Activated CD8-positive, alpha-beta memory T cell treated with anti-CD3 and anti-CD28 coated beads for 48 hours (primary cell): Measurements from ENCODE around the gene SUMF1.

Experiments used
- DNase-seq, 3 experiments: peaks; one replicate each; pipeline ENCODE4 v3.0.0-alpha.2; 2020; ENCODE audit warnings: low read depth in 2 of 3, low spot score in 2 of 3

SUMF1 gene

DNA sequence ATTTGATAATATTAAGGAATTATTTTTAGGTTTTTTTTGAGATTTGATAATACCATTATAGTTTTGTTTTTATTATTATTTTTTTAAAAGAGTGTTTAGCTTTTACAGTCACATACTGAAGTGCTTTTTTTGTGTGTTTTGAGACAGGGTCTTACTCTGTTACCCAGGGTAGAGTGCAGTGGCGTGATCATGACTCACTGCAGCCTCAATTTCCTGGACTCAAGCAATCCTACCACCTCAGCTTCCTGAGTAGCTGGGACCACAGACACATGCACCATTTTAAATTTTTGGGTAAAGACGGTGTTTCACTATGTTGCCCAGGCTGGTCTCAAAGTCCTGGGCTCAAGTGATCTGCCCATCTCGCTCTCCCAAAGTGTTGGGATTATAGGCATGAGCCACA is 73.0 kb downstream of the SUMF1 start:
- peak in 1 of 3 experiments; percentile 8 for DNase-seq

DNA sequence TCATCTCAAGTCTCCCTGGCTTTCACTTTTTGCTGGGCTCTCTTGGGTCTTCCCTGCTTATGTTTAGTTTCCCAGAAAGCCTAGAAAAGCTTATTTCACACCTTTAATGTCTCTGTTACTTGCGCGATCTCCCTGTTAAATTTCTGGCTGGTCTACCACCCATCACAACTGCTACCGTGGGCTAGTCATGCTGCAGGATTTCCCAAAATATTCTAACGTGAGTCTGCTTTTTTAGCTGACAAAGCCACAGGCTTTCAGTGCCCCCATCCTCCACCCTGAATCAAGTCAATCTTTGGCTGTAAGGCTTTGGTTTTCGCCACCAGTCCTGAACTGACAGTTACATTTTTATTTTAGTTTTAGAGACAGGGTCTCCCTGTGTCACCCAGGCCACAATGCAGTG is 74.1 kb downstream of the SUMF1 start:
- DNase-seq: no peak

DNA sequence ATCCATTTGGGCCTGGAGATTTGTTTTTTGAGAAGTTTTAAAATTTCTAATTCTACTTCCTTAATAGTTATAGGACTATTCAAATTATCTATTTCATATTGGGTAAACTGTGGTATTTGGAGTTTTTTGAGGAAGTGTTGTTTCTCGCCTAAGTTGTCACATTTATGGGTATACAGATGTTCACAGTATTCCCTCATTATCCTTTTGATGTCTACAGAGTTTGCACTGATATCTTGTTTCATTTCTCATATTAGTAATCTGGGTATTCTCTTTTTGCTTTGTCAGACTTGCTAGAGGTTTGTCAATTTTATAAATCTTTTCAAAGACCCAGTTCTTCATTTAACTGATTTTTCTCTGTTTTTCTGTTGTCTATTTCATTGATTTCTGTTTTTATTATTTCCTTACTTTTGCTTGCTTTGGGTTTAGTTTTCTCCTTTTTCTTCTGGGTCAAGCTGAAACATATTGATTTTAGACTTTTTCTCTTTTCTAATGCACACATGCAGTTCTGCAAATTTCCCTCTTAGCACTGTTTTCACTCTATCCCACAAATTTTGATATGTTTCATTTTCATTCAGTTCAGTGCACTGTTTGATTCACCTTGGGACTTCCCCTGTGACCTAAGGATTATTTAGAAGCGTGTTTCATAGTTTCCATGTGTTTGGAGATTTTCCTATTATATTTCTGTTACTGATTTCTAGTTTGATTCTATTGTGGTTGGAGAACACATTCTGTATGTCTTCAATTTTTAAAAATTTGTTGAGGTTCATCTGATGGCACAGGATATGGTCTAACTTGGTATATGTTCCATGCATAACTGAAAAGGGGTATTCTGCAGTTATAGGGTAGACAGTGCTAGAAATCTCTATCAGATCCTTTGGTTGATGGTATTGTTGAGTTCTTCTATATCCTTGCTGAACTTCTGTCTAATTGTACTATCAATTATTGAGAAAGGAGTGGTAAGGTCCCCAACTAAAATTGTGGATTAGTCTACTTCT is 79.6 kb downstream of the SUMF1 start:
- no peak for DNase-seq

DNA sequence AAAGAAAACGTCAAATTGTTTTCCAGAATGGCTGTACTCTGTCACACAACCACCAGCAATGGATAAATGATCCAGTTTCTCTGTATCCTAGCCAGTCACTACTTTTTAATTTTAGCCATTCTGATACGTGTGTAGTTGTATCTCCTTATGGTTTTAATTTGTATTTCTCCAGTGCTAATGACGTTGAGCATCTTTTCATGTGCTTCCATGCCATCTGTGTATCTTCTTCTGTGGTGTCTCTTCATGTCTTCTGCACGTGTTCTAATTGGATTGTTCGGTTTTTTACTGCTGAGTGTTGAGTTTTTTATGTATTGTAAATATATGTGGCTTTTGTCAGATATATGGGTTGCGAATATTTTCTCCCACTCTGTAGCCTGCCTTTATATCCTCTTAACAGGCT is 81.9 kb downstream of the SUMF1 start:
- DNase-seq: no peak

DNA sequence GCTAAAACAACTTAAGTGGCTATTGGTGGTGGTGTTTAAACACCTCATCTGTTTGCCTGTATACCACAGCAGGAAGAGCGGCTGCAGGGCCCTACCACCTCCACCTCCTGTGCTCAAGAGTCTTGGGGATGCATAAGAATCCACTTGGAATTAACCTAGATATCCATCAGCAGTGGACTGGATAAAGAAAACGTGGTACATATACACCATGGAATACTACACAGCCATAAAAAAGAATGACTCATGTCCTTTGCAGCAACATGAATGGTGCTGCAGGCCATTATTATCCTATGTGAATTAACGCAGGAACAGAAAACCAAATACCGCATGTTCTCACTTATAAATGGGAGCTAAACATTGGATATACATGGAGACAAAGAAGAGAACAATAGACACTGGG is 87.1 kb downstream of the SUMF1 start:
- DNase-seq: no peak

DNA sequence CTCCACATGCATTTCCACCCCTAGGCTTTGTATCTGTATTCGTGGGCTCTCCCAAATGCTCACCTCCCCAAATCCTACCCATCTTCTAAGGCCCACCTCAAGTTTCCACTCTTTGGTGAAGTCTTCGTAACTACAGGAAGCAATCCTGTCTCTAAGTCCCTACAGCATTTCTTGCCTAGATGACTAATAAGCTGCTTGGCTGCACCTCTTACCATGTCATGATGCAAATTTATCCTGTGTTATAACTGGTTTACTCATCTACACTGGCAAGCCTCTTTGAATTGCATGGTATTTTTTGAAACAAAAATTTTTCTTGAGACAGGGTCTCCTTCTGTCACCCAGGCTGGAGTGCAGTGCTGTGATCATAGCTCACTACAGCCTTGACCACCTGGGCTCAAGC is 90.6 kb downstream of the SUMF1 start:
- no peak for DNase-seq

DNA sequence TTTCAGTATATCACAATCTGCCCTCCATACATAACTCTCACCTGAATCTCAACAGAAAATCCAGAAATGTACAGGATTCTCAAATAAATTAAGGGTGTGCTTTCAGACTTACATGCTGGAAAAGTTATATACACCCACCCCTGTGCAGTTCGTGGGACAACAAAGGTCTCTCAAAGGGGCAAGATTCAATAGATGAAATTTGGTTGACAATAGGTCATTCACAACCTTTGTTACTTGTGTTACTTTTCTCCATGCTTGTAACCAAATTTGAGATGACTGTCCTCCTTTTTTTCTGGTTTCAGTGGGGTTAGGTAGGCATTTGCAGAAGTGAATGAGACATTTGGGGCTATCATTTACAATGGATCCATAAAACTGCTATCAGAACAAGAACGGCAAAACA is 91.2 kb downstream of the SUMF1 start:
- no peak for DNase-seq

DNA sequence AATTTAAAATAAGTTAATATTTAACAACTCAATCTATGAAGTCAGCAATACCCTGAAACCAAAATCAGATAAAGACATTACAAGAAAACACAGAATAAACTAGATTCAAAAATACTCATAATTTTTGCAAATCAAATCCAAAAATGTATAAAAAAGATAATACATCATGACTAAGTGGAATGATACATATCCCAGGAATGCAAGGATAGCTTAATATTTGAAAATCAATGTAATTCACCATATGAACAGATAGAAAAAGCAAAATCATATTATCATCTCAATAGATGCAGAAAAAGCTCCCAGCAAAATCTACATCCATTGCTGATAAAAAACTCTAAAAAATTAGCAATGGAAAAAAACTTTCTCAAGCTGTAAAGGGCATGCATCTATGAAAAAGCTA is 93.4 kb downstream of the SUMF1 start:
- no peak for DNase-seq

DNA sequence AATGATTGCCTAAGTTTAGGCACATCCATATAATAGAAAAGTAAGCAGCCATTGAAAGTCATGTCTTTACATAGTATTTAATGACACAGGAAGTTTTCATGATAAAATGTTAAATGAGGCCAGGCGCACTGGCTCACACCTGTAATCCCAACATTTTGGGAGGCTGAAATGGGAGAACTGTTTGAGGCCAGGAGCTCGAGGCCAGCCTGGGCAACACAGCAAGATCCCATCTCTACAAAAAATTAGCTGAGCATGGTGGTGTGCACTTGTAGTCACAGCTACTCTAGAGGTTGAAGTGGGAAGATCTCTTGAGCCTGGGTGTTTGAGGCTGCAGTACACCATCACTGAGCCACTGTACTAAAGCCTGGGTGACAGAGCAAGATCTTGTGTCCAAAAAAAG is 104.5 kb downstream of the SUMF1 start:
- no peak for DNase-seq

DNA sequence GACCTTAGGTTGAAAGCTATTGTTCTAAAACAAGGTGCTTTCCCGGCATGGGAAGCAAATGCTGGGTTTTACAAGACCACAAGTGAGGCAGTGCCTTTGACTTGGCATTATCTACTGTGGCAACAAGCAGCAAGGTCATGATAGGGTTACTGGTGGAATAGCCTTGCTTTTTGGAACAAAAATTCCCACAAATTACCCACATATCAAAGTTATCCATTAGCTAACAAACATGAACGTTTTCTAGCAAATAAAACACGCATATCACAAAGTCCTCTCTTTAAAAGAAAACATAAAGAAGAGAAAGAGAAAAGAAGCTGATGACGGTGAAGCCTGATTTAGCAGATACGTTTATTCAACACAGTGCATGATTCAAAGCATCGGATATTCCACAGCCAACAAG is 106.3 kb downstream of the SUMF1 start:
- DNase-seq: no peak

DNA sequence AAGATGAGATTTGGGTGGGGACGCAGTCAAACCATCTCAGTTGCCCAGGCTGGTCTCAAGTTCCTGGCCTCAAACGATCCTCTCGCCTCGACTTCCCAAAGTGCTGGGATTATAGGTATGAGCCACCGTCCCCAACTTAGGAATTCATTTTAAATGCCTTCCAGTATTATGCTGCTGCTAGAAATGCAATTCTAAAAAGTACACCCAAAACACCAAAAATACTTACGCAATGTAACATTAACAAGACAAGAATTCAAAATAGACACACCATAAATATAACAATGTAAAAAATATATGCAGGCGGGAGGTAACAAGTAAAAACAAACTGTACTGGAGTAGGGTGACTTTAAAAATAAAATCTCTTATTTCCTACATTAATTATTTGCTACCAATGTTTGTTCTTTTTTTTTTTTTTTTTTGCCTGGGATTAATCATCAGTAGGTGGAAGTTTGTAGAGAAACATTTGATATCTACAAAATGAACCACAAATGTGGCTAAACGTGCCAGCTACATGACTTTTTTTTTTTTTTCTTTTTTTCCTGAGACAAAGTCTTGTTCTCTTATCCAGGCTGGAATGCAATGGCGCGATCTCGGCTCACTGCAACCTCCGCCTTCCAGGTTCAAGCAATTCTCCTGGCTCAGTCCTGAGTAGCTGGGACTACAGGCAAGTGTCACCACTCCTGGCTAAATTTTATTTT is 107.1 kb downstream of the SUMF1 start:
- no peak for DNase-seq

DNA sequence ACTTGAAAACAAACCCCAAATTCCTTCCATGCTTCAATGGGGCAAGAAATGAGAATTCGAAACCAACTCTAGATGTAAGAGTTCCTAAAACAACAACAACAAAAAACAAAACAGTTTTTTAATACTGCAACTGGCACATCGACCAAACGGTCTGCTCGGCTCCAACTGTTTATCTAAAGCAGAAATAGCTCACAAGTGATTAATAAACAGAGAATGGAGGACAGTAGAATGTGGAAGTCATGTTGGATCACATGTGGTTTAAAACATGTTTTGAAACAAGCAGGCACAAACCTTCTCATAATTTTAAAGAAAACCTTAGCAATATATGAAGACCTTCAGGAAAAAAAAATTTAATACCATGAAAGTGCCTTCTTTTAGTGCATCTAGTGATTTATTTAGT is 108.8 kb downstream of the SUMF1 start:
- DNase-seq: no peak

DNA sequence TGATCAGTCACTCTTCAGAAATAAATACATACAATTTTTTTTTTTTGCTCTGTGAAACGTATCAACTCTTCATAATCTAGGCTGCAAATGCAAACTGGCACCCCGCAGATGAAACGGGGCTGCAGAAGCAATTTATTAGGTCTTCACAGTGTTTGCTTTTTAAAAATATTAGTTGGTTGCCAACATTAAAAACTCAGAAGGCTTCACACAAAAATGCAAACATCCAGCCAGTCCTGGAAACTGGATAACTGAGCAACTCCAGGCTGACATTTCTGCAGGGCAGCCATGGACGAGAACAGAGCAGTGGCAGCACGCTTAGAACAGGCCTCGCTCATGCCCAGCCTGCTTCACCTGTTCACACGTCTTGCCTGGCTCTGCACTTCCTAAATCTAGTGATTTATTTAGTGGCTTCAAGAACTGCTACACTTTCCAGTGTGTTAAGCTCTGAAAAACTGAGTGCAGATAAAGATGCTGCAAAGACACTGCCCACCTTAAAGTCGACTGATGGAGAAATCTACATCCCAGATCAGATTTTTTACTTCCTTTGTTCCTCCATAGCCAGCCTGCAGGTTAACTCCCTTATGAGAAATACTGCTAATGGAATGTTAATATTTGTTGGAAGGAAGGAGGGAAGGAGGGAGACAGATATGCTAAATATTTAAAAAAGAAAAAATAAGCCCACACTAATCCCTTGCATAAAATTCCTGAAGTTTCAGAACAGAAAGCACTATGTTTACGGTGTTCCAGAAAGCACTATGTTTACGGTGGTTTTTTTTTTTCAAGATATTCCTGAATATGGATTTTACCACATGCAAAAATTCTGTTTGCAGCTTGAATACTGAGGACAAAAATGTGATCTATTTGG is 110.3 kb downstream of the SUMF1 start:
- DNase-seq: no peak

DNA sequence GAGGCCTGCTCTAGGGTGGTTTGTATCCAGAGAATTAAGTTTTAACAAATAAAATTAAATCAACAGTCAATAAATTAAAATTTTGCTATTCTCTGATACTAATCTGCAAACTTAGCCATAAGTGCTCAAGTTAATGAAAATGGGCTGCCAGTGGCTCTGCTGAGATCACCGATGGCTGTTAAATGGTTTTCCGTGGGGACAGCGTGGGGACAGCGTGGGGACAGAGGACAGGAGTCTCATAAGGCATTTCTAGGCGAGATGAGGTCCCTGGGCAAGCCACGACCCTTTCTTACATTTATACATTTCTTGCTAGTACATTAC is 110.9 kb downstream of the SUMF1 start:
- no peak for DNase-seq

DNA sequence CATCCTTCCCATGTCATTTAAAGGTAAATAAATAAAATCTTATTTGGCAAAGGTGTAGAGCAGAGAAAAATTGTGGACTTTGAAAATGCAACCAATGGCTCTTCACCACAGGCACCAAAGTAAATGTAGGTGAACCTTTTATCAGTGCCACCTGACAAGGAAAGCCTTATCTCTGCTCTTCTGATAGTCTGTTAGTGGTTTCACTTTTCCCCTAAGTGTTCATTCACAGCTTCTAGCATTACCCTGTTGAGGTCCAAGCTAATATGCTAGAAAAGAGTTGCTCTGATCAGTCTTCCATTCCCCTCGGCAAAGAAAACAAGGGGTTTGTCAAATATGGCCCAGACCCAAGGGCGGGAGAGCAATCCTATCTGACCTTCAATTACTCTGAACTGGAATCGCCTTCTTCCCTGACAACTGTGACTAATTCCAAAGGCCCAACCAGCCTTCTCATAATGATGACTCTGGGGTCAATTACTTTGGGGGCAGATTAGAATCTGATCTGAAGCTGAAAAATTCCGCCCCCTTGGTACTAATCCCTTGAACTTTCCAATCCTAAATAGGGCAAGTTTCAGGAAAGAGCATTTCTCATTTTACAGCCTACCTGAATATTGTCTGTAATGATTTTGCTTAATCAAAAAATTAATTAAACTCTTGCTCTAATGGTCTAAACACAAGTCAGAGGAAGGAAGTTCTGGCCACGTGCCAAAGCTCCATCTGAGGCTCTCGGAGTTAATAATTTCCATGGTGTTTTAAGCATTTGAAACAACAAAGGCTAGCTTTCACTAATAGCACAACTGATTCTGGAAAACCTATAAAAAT is 111.5 kb downstream of the SUMF1 start:
- no peak for DNase-seq

DNA sequence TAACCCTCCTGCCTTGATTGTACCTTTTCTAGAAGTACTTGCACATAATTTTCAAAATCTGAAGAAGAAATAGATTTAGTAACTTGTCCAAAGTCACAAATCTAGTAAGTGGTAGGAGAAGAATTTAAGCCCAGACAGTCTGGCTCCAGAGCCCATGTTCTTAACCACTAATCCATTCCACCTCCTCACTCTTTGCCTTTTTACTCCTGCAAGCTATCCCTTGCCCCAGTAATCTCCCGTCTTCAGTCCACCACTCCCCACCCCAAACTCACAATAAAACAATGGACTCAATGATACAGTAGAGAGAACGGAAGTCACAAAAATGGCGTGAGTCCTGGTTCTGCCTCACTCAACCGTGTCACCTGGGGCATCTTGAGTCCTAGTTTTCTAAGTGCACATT is 115.2 kb downstream of the SUMF1 start:
- no peak for DNase-seq

DNA sequence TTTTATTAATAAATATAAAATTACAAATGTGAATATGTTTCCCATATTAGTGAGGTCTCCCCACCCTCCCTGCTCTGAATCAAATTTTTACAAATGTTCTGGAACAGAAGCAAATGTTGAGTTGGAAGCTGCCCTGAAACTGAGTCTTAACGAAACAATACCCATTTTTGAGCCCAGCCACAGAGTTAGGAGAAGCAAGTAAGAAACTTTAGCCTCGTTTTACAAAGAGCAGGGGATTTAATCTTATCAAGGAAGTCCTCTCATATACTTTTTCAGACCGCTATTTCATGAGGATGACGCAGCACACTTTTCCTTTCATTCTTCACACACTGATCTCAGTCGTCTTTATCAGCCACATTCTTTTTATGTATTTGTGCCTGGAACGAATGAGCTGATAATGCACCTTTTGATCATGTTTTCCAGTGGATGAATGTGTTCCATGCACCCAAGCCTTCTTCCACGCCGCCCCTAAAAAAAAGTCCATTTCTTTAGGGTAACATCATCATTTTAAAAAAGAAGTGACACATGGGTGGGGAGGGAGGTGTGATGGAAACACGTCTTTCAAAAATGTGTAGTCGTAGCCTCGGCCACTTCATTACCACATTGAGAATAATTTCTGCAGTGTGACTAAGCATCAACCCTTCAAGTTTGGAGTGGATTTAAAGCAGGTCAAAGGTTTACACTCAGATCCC is 115.8 kb downstream of the SUMF1 start:
- DNase-seq: peak in 2 of 3 experiments; percentile 1 to 16

DNA sequence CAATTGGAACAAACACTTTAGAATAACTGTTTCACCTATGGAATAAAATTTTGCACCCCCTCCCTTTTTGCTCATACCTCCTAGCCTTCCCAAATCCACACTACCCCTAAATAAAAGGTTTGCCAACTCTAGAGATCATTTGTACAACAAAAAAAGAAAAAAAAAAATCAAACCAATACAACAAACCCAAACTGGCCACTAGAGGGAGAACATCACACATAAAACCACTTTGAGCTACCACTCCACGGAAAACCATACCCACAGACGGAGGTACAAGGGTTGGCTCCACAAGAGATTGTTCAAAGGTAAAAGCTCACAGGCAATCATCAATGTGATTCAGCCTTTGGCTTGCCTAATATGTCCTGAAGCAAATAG is 116.3 kb downstream of the SUMF1 start:
- DNase-seq: peak in 1 of 3 experiments; percentile 9

DNA sequence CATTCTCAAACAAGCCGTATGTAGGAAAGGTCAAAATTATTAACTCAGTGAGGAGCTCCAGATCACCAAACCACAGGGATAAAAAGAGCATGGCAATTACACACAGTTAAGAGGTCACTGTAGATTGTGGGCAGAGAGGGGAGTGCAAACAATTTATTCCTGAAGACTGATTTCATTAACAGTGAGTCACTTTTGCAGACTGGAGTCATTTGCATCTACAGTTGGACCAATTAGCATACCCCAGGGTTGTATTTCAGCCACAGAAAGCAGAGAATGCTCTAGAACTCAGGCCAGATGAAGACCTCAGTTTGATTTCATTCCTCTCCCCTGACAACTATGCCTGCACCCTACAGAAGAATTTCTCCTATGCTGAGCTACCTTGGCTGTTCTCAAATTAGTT is 123.8 kb downstream of the SUMF1 start:
- DNase-seq: no peak

DNA sequence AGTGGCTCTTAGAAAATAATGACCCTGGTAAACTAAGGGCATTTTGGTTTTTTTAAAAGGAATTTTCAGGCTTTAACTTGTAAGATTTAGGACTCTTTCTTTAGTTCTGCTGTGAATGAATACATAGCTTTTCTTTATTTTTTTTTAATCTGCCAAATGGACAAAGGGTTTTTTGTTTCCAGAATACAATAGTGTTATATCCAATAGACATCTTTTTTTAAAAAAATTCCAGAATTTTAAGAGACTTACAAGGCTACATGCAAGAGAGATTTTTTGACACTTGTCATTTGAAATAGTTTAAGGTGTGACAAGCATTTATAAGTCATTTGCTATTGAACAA is 125.8 kb downstream of the SUMF1 start:
- no peak for DNase-seq
